Activated naive CD4-positive, alpha-beta T cell (primary cell): ENCODE results near the gene ATP6V0E1.
A peak's percentile ranks its signal among the peaks of the same experiment; 100 is the strongest.
"Not testable (repeated sequence)": the region's sequence is repeated elsewhere in the genome, so short reads cannot be mapped to it uniquely, and the experiment has no call there.

Experiments
- DNase-seq, 4 experiments: peaks; one replicate each; lab custom pipeline; 2025; lab: John Stamatoyannopoulos, UW

ATP6V0E1 gene

DNA sequence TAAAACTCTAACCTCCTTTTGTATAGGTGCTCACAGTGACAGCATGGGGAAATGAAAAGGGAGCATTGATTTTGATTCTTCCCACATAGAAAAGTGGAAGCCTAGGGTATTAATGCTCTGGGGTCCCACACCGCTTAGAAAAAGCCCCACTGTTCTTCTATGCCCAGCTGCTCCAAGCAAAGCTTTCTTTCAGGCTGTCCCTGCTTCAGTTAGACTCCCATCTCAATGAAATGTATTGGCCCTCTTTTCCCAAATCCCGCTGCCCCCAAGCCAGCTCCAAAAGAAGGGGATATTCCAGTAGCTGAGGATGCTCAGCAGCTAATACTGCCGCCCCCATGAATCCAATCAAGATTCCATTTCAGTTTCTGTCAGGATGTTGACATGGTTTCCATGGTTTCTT, 55.6 kb downstream of the ATP6V0E1 start:
- DNase-seq: no peak

DNA sequence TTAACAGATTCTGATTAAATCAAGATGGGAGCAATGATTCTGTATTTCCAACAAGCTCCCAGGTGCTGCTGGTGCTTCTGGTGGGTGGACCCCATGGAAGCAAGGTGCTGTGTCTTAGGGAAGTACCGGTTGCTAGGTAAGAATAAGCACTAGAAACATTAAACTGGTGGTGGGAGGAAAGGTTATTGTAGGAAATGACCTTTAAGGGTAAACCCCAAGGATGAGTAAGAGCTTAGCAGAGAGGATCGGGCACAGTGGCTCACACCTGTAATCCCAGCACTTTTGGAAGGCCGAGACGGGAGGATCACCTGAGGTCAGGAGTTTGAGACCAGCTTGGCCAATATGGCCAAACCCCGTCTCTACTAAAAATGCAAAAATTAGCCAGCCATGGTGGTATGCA, 56.4 kb downstream of the ATP6V0E1 start:
- DNase-seq: no peak

DNA sequence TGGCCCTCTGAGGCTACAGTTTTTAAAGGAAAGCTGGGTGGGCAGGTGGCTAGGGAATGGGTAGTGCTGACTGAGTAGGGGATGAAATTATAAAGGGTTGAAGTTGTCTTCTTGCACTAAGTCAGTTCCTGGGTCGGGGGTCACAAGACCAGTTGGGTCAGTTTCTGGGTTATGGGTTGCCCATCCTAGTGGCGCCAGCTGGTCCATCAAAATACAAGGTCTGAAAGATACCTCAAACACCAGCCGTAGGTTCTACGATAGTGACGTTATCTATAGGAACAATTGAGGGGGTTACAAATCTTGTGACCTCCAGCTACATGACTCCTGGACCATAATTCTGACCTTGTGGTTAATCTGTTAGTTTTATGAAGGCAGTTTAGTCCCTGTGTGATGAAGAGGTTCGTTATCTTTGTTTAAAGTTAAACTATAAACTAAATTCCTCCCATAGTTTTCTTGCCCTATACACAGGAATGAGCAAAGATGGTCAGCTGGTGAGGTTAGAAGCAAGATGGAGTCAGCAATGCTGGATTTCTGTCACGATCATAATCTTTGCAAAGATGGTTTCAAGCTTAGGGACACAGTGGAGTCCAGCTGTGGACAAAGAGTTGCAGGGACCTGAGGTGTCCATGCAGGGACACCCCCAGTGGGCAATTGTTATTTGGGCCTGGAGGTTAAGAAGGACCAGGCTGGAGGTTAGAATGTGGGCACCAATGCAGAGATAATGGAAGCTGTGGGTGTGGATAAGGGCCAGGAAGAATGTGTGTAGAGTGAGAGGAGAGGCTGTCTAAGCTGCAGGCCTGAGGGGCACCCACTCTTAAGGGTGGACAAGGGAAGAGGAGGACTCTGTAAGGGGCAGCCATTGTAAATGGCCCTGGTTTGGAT, 58.6 kb downstream of the ATP6V0E1 start:
- no peak for DNase-seq

DNA sequence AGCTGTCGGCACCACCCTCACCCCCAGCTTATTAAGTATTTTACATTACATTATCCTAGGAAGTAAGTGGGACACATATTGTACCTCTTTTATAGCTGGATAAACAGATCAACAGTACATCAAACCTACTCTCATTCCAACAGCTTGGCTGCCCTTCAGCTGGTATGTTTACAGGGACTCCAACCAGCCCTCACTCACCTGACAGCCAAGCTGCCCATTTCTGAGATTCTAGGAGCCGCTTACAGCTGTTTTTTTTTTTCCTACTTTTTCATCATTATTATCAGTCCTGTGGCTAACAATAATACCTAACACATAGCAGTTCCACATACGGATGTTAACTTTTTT, 59.2 kb downstream of the ATP6V0E1 start:
- DNase-seq: no peak

DNA sequence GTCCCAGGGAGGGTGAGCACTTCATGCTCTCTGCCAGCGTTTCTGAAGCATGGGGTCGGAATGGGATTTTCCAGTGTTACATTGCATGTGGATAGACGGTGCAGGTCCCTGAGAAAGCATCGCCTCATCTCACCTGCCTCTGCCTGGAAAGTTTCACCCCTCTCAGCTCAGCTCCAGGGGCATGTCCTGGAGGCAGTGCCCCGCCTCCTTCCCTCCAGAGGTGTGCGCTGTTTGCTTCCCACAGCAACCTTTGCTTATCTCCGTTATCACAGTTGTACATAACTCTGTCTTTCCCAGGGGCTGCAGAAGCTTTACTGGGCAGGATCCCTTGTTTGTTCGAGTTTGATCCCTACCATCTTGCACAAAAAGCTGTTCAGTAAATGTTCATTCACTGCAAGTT, 61.9 kb downstream of the ATP6V0E1 start:
- no peak for DNase-seq

DNA sequence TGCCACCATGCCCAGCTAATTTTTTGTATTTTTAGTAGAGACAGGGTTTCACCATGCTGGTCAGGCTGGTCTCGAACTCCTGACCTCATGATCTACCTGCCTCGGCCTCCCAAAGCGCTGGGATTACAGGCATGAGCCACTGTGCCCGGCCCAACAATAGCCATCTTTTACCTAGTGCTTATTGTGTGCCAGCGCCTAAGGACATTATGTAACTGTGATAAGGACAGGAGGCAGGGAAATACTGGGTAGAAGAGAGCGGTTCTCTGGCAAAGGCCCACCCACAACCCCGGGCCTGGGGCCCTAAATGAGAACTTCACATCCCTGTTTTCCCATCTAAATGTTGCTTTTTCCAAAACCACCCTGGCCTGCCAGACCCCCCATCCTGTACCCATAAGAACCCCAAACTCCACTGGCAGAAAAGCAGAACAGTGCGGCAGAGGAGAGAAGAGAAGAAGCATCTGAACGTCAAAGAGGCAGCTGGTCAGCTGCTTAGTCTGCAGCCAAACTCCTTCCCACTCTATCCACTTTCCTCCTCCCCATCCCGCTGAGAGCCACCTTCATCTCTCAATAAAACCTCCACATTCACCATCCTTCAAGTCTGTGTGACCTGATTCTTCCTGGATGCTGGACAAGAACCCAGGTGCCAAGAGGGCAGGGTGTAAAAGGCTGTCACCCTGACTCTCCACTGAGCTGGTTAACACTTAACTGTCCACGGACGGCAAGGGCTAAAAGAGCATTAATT, 63.7 kb downstream of the ATP6V0E1 start:
- not testable (repeated sequence) for DNase-seq

DNA sequence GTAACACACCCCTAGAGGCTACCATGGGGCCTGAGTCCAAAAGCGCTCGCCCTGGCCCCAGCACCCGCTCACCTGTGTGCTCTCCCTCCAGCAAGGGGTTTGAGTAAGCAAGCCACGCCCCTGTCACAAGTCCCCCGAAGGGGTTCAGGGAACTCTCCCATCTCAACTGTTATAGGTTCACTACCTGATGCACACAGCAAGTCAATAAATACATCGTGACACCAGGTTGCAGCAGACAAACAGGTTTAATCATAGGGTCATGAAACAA, 64.2 kb downstream of the ATP6V0E1 start:
- DNase-seq: no peak

DNA sequence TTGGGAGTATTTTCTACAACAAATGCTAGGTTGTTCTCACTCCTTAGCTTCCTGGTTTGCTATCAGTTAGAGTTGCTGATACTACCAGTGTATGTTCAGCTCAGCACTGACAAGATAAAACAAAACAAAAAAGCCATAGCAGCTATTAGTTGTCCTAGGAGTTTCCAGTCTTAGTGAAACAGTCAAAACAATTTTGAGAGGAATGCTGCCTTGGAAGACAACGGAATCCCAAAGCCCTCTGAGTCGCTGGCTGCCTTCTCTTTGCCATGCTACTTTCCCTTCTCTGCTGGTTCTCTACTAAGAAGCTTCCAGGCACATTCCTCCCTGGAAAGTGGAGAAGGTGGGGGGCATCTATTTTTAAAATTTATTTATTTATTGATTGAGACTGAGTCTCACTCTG, 67.2 kb downstream of the ATP6V0E1 start:
- DNase-seq: no peak

DNA sequence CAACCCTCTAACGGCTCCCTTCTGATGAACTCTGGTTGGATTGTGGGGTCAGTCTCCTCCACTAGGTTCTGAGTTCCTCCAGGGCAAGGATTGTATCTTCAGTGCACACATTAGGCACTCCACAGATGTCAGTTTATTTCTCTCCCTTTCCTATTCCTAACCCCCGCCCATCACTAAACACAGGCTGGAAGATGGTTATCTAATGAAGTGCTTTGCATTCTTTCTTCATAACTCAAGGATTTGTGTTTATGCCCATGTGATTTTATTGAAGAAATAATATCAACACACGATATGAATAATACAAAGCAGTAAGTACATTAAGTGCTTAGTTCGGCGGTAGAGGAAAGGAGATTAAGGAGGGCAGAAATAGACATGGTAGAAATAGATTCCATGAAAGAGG, 68.2 kb downstream of the ATP6V0E1 start:
- no peak for DNase-seq

DNA sequence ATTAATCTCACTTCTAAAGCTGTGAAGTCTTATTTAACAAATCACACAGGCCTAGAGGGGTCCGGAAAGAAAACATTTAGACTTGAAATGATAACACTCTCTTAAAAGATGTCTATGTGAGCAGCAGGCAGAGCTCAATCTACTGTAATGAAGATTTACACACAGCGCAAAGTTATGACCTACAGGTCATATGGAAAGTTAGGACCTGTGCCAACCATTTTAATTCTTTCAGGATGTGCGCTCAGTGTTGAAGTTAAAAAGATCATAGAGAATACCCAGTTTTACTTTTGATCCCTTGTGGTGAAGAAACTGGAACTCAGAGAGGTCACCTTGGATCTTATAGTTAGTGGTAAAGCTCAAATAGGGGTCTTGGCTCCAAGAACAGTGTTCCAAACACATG, 69.5 kb downstream of the ATP6V0E1 start:
- no peak for DNase-seq

DNA sequence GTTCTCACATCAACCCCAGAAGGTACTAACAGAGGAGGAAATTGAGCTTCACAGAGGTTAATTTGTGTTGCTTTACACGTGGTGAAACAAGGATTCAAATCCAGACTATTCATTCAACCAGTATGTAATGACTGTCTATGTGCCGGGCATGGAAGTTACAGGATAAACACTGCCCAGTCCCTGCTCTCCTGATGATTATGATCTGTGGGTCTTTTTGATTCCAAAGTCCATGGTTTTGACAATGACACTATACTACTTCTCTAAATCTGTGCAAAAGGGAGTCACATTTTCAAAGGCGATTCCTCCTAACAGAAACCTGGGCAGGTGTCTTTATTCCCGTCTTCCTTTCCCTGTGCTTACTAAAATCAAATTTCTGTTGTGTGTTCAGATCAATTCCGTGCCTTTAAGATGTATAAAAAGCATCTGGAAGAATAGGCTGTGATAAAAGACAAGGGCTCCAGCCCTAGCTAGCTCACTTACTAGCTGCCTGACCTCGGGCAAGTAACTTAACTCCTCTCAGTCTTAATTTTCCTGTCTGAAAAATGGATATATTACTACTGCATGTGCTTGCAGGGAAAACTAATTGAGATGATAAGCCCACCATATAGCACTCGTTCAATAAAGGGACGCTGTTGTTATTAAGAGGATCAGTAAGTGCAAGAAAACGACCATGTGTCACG, 71.6 kb downstream of the ATP6V0E1 start:
- no peak for DNase-seq

DNA sequence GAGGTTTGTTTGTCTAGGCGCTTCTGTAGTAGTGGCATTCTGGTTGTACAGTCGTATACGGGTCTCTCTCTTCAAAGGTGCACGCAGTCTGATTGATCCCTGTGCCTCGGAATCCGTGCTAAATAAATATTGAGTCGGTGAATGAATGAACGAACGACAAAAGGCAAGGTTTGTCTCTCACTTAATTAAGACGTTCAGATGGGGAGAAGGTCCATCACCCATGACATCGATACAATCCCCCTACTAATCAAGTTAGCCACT, 72.1 kb downstream of the ATP6V0E1 start:
- DNase-seq: no peak

DNA sequence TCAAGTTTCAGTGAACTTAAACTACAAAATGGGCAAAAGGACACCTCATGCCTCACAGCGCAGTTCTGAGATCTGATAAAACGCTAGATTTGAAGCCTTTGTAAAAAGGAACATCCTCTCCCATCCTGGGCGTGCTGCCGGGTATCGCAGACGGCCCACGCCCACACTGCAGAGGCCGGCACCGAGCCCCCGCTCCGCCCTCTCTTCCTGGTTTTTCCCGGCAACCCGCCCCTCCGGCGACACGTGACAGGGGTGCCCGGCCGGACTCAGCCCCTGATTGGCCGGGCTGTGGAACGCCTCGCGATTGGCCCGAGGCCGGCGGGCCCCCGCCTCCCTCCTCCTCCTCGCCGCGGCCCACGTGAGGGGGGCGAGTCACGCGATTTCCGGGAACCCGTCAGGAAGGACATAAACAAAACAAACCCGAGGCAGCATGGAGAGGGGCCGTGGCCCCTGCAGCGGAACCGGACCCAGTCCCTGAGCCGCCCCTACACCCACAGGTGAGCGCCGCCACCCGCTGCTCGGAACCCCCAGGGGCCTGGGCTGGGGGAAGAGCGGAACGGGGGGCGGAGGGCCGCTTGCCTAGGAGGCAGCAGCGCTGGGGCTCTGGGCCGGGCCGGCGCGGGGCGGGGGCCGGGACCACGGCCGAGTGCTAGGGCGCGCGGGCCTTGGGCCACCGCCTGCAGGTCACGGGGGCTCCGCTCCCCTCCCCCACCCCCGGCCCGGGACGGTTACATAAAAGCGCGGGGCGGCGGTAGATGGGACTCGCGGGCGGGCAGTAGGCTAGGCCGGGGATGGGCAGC, 72.6 kb downstream of the ATP6V0E1 start, which contains the start of gene CREBRF:
Gene CREBRF, plus strand, starts transcription at position 370 of the 800 bp plus-strand sequence. CDS start 24,424 bp downstream, outside the sequence.
- DNase-seq: peak; percentile 93 to 99 (median 96)

DNA sequence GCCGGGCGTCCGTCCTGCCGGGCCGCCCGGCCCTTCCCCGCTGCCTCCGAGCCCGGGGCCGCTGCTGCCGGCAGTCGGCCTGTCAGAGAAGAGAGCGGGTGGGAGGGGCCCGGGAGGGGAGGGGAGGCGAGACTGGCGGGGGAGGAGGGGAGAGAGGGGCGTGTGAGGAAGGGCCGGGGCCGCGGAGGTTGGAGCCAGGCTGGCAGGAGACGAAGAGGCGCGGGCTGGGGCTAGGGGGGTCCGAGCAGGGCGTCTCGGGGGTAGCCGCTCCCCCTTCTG, 73.2 kb downstream of the ATP6V0E1 start:
- DNase-seq: peak in 3 of 4 experiments; percentile 87 to 92 (median 89)

DNA sequence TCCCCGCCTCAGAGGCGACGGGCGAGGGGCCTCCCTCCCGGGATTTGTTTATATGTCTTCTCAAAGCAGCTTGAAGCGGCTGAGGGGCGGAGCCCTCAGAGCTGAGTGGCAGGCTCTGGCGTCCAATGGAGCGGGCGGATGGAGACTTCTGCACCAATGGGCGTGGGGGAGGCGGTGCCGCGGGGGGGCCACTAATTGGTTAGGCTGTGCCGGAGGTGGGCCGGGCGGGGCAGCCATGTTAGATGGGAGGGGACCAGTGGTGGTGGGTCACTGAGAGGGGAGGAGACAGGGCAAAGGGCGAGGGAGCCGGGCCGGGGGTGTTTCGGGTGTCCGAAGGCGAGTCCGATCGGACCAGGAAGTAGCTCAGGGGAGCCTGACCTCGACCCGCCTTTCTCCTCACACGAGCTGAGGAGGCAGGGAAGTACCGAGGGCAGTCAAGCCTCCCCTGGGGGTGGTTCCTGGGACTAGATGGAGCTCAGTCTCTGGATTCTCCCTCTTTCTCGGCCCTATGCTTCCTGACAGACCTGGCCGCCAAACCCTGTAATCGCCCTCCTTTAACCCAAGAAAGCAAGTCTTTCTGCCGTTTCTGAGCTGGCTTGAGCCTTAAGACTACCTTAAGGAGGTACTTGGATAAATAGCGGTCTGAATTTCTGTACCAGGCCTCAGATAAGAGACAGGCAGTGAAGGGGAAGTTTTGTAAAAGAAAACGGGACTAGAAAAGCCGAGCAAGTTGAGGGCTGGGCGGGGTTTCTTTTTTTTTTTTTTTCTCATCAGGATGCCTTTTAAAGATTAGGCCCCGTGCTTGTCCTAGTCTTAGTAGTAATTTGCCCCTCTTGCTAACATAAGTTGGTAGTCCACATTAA, 73.7 kb downstream of the ATP6V0E1 start:
- DNase-seq: peak; percentile 97 to 98 (median 98)

DNA sequence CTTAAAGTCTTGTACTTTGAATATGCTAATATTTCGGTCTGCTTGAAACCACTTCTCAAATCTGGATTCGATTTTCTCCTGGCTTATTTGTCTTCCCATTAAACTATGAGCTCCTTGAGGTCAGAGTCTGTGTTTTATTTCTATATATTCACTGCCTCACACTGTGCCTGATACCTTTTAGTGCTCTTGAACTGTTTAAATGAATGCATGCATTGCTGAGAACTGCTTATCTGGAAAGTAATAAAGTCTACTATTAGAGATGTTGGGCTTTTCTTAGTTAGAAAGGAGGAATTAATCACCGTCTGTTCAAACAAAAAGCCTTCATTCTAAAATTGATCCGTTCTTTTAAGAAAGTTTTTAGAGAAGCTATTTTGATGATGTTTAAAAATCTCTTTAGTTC, 78.6 kb downstream of the ATP6V0E1 start:
- DNase-seq: no peak

DNA sequence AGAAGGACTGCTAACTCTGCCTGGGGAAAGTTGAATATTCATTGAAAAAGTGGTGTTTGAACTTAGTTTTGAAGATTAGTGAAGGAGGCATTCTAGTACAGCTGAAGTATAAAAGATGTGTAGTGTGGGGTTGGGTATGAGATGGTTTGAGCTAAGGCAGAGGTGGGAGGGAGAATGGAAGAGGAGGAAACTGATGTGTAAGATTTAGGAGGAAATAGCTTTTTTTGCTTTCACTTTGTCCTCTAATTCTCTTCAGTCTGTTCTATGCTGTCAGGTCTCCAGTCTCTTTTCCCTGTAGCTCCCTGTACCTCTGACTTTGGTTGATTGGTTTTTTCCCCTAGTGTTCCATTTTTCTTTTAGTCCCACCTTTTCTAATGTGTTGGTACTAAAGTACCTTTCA, 81.6 kb downstream of the ATP6V0E1 start:
- no peak for DNase-seq

DNA sequence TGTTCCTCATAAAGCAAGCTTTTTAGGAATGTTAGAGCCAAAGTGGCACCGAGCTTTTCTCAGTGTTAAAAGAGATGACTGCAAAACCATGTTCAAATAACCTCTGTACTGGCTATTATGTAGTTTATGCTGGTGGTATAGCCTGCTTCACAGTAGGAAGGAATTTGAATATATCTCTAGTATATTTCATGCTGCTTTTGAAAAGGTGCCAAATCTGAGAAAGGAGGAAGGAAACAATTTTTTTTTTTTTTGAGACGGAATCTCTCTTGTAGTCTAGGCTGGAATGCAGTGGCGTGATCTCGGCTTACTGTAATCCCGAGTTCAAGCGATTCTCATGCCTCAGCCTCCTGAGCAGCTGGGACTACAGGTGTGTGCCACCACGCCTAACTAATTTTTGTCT, 86.1 kb downstream of the ATP6V0E1 start:
- DNase-seq: no peak

DNA sequence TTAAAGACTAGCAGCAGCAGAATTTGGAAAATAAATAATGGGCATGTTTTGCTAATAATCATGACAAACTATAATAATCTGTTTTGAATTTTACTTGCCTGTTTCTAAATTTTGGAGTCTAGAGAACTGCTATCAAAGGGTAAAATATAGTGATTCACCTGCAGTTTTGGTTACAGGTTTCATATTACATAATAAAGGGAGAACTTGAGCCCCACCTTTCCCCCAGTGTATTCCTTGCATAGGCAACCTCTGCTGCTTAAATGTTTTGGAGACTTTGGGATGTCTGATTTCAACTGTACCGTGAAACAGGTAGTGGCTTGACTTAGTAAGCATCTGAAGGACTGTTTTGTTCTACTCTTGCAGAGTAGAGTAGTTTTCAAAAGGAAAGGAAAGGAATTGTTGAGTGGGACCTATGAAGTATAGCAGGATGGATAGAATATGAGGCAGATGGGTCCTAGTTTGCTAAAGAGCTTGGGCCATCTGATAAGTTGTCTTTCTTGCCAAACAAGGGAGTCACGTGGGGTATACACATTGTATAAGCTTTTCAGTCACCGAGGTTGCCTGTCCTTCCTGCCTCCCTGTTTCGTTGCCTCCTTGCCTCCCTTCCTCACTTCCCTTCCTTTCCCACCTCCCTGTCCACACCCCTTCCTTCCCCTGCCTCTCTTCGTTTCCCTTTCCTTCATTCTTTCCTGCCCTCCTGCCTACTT, 91.7 kb downstream of the ATP6V0E1 start:
- no peak for DNase-seq

DNA sequence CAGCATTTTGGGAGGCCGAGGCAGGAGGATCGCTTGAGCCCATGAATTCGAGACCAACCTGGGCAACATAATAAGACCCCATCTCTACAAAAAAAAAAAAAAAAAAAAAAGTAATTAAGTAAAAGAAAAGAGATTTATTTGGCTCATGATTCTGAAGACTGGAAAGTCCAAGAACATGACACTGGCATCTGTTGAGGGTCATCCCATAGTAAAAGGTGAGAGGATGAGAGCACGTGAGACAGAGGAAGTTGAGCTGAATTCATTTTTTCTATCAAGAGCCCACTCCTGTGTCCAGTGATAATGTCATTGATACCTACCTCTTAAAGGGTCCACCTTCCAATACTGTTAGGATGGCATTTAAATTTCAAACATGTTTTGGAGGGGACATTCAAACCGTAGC, 92.4 kb downstream of the ATP6V0E1 start:
- no peak for DNase-seq

DNA sequence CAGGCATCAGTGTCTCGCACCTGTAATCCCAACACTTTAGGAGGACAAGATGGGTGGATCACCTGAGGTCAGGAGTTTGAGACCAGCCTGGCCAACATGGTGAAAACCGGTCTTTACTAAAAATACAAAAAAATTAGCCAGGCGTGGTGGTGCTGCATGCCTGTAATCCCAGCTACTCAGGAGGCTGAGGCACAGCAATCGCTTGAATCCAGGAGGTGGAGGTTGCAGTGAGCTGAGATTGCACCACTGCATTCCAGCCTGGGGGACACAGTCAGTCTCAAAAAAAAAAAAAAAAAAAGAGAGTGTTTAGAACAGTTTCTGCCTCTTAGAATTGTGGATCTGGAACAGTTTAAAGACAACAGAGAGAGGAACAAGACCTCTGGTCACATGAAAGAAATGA, 92.9 kb downstream of the ATP6V0E1 start:
- not testable (repeated sequence) for DNase-seq
